Left lobe of liver (tissue), 2 donors: ENCODE data around the gene FAM133A. TPM values are rescaled to one million over a fixed set of nuclear protein-coding genes. Genes with fewer than 3 reads are reported as not detected.

Source experiments
- ATAC-seq: fragments of 200-7000 bp; cut with Tn5 transposase; one replicate; pipeline ENCODE4 v1.9.1; 2020; ENCODE audit warnings: mild to moderate bottlenecking, moderate library complexity
- DNase-seq: peaks from one replicate; pipeline ENCODE4 v3.0.0-alpha.2; 2020; ENCODE audit warnings: low spot score
- total RNA-seq: library from RNA; stranded (reverse); gene quantifications from one replicate; pipeline ENCODE4 v1.2.1, GENCODE V29; 2021
- donor health status: DM: no; HTN: no; CAD: no; lungs with moderate emphysema.
- donor health status: DM: no; HTN: yes; CAD: no.

Gene FAM133A
- total RNA-seq = not detected

- DNase-seq = no peak
- no peak for ATAC-seq
Measured at GRCh38 chrX:93673869-93674271, at the start of gene FAM133A. Gene FAM133A, plus strand, starts transcription at chrX:93674206. Its CDS starts 35,214 bp downstream, at chrX:93709420.

GRCh38 chrX:93637591-93637990 lies 36.4 kb upstream of the FAM133A start:
- ATAC-seq = no peak
- DNase-seq = no peak

DNA sequence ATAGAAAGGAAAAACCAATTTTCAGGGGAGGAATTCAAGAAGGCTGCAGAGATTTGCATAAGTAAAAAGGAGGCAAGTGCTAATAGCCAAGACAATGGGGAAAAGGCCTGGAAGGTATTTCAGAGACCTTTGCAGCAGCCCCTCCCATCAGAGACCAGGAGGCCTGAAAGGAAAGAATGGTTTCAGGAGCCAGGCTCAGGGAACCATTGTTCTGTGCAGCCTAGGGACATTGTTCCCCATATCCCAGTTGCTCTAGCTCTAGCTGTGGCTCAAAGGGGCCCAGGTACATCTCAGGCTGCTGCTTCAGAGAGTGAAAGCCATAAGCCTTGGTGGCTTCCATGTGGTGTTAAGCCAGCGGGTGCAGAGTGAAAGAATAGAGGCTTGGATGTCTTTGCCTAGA lies 24.6 kb upstream of the FAM133A start:
- ATAC-seq (no peak), DNase-seq (no peak)

GRCh38 chrX:93660575-93660974 lies 13.4 kb upstream of the FAM133A start:
- DNase-seq (no peak), ATAC-seq (no peak)

- no peak for DNase-seq
- peak; percentile 46 for ATAC-seq
Measured at GRCh38 chrX:93673056-93673868, 744 bp upstream of the FAM133A start, which contains the start of gene NAP1L3. Gene NAP1L3, minus strand, starts transcription at chrX:93673578. Its CDS starts 274 bp downstream, at chrX:93673304.

GRCh38 chrX:93695981-93696380 lies 22.0 kb downstream of the FAM133A start:
- ATAC-seq (no peak), DNase-seq (no peak)

- DNase-seq (no peak), ATAC-seq (no peak)
Measured at GRCh38 chrX:93703701-93704100, 29.7 kb downstream of the FAM133A start.

DNA sequence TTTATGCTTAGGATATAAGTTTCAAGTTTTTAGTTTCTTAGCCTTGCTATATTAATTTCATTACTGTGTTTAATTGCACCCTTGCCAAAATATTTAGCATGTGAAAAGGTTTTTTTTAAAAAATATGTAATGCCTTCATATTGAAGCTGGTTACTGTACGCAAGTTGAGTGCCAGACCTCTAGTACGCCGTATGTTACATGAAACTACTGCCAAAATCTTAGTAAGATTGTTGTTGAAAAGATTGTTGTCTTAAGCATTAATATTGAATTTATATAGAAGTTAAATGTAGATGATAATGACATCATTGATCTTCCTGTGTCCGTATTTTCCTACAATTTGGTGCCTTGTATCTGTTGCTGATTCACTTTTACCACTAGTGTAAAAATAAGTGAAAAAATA lies 37.1 kb downstream of the FAM133A start:
- no peak for ATAC-seq
- no peak for DNase-seq

DNA sequence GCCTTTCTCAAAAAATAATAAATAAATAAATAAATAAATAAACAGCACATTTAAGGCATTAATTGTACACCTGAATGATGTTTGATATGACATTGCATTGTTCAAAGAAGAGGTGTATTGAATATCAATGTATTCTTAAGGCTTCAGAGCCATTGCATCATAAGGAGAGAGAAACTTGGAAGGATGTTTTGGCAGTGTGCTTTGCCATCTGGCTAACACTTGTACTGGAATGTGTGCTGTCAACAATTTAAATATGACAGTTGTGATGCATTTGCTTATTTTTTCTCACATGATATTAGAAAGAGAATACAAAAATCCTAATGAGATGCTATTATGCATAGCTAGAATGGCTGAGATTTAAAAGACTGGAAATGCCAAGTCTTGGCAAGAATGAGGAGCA lies 67.8 kb downstream of the FAM133A start:
- ATAC-seq (no peak), DNase-seq (no peak)

DNA sequence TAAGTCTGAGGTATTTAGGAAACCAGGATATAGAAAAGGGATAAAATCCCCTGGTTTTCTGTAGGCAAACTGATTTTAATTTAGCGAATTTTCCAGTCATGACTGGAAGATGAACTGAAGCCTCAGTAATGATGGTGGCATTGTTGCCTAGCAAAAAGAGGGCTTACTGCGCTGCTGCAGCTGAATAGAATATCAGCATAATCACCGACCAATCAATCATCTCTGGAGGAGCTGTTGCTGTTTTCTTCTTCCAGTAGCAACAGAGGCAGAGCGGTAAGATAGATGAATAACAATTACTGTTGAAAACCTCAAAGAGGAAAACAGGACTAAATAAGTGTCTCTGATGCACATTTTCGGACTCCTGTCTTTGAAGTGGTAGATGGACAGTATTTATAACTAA lies 86.2 kb downstream of the FAM133A start:
- DNase-seq (no peak), ATAC-seq (no peak)

Other genes with a start within 250 kb of the FAM133A start
- gene NAP1L3, start 628 bp upstream of the FAM133A start, total RNA-seq = 0.30 TPM